Neural crest cell (in vitro differentiated cells): ENCODE results near the gene C12orf42. TPM values are rescaled to one million over a fixed set of nuclear protein-coding genes. Genes with fewer than 3 reads are reported as not detected.
"Not testable (repeated sequence)": the region's sequence is repeated elsewhere in the genome, so short reads cannot be mapped to it uniquely, and the experiment has no call there.

ENCODE experiments used
- DNase-seq: peaks from one replicate; pipeline ENCODE4 v3.0.0; 2021; ENCODE audit warnings: low read depth, mixed read lengths, low spot score
- H3K27ac Mint-ChIP-seq: one replicate; pipeline ENCODE4 v1.8.0; 2021; ENCODE audit warnings: mild to moderate bottlenecking, mixed read lengths; ENCODE audit not compliant: unreplicated experiment
- H3K27me3 Mint-ChIP-seq: 2 replicates; pipeline ENCODE4 v1.8.0; 2021; ENCODE audit warnings: low read depth, mild to moderate bottlenecking, mixed read lengths
- H3K36me3 Mint-ChIP-seq: 2 replicates; pipeline ENCODE4 v1.8.0; 2021; ENCODE audit warnings: low read depth, mild to moderate bottlenecking, mixed read lengths
- H3K4me1 Mint-ChIP-seq: 2 replicates; pipeline ENCODE4 v1.8.0; 2021; ENCODE audit warnings: mixed read lengths
- H3K4me3 Mint-ChIP-seq: one replicate; pipeline ENCODE4 v1.8.0; 2021; ENCODE audit warnings: mild to moderate bottlenecking, mixed read lengths
- H3K9me3 Mint-ChIP-seq: 2 replicates; pipeline ENCODE4 v1.8.0; 2021; ENCODE audit warnings: mixed read lengths
- total RNA-seq: library from RNA; stranded (reverse); gene quantifications from 2 replicates; pipeline ENCODE4 v1.2.1, GENCODE V29; 2021
- TF ChIP-seq, protein P1 (sequence below): fragments of 200-600 bp; sonication (generic); conservative IDR thresholded peaks from 2 replicates; pipeline ENCODE4 v1.5.0; 2021; ENCODE audit warnings: antibody characterized with exemption, mild to moderate bottlenecking

Gene C12orf42
- total RNA-seq, 1 donor from 2014 or later: not detected

- no peak for DNase-seq
- Mint-ChIP-seq H3K4me1 (peaks cover 3% of the 10 kb centered on the region), H3K27ac (no peak overlapping the region), H3K27me3 (peaks cover 3% of the 10 kb centered on the region), H3K36me3 (no peaks in the 10 kb centered on the region), H3K9me3 (no peaks in the 10 kb centered on the region), H3K4me3 (no peak overlapping the region)
- TF ChIP-seq, protein P1, sequence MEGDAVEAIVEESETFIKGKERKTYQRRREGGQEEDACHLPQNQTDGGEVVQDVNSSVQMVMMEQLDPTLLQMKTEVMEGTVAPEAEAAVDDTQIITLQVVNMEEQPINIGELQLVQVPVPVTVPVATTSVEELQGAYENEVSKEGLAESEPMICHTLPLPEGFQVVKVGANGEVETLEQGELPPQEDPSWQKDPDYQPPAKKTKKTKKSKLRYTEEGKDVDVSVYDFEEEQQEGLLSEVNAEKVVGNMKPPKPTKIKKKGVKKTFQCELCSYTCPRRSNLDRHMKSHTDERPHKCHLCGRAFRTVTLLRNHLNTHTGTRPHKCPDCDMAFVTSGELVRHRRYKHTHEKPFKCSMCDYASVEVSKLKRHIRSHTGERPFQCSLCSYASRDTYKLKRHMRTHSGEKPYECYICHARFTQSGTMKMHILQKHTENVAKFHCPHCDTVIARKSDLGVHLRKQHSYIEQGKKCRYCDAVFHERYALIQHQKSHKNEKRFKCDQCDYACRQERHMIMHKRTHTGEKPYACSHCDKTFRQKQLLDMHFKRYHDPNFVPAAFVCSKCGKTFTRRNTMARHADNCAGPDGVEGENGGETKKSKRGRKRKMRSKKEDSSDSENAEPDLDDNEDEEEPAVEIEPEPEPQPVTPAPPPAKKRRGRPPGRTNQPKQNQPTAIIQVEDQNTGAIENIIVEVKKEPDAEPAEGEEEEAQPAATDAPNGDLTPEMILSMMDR: no peak
These were observed 54.2 kb downstream of the C12orf42 start for GRCh38 chr12:103441437-103442181.

DNA sequence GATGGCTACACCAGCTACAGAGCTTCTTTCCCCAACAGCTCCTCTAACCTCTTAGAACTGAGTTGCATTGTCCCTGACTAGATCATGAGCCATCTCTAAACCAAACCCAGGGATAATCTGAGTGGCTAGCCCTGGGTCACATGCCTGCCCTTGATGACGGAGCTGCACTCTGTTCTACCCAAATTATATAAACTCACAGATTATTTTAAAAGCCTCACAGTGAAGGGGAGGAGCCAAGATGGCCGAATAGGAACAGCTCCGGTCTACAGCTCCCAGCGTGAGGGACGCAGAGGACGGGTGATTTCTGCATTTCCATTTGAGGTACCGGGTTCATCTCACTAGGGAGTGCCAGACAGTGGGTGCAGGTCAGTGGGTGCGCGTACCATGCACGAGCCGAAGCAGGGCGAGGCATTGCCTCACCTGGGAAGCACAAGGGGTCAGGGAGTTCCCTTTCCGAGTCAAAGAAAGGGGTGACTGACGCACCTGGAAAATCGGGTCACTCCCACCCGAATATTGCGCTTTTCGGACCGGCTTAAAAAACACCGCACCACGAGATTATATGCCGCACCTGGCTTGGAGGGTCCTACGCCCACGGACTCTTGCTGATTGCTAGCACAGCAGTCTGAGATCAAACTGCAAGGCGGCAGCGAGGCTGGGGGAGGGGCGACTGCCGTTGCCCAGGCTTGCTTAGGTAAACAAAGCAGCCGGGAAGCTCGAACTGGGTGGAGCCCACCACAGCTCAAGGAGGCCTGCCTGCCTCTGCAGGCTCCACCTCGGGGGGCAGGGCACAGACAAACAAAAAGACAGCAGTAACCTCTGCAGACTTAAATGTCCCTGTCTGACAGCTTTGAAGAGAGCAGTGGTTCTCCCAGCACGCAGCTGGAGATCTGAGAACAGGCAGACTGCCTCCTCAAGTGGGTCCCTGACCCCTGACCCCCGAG is 61.3 kb downstream of the C12orf42 start:
- peak overlapping the region; percentile 96 for H3K27ac Mint-ChIP-seq
- not testable (repeated sequence) for H3K9me3 Mint-ChIP-seq, DNase-seq
- peaks cover 17% of the 10 kb centered on the region for H3K27me3 Mint-ChIP-seq
- H3K36me3 Mint-ChIP-seq: peaks cover 15% of the 10 kb centered on the region
- H3K4me3 Mint-ChIP-seq: peak overlapping the region; percentile 86
- H3K4me1 Mint-ChIP-seq: peaks cover 14% of the 10 kb centered on the region

- peaks cover 21% of the 10 kb centered on the region for H3K9me3 Mint-ChIP-seq
- H3K36me3 Mint-ChIP-seq: peaks cover 28% of the 10 kb centered on the region
- peaks cover 14% of the 10 kb centered on the region for H3K4me1 Mint-ChIP-seq
- no peak overlapping the region for H3K4me3 Mint-ChIP-seq
- no peak overlapping the region for H3K27ac Mint-ChIP-seq
- DNase-seq: no peak
- TF ChIP-seq, protein P1: no peak
- peaks cover 28% of the 10 kb centered on the region for H3K27me3 Mint-ChIP-seq
These were observed 63.8 kb downstream of the C12orf42 start for GRCh38 chr12:103431950-103432349.

DNA sequence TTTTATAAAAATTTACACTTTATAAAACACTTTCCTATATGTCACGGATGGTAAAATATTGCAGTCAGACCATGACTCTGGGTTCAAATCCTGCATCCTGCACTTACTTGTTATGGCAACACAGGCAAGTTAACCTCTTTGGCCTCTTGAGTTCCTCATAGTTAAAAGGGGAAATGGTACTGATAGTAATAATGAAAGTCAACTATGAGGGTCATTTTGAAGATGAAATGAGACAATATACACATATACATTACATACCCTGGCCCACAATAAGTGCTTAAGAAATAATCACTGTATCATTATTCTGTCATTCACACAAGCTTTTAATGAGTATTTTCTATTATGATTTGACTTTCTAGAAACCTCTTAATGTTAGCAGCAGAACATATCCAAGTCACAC is 64.4 kb downstream of the C12orf42 start:
- Mint-ChIP-seq H3K4me1 (peaks cover 14% of the 10 kb centered on the region), H3K9me3 (peaks cover 22% of the 10 kb centered on the region), H3K27ac (no peak overlapping the region), H3K27me3 (peaks cover 33% of the 10 kb centered on the region), H3K4me3 (no peak overlapping the region), H3K36me3 (peaks cover 29% of the 10 kb centered on the region)
- no peak for DNase-seq
- TF ChIP-seq, protein P1: no peak

DNA sequence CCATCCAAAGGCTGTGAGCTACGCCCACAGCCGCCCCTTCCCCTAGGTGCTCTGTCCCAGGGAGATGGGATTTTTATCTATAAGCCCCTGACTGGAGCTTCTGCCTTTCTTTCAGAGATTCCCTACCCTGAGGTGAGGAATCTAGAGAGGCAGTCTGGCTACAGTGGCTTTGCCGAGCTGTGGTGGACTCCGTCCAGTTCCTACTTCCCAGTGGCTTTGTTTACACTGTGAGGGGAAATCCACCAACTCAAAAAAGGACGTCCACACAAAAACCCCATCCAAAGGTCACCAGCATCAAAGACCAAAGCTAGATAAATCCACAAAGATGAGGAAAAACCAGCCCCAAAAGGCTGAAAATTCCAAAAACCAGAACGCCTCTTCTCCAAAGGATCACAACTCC is 70.1 kb downstream of the C12orf42 start:
- Mint-ChIP-seq H3K4me1 (peaks cover 34% of the 10 kb centered on the region), H3K36me3 (peaks cover 24% of the 10 kb centered on the region), H3K9me3 (peaks cover 22% of the 10 kb centered on the region), H3K27me3 (peaks cover 43% of the 10 kb centered on the region)
- not testable (repeated sequence) for DNase-seq, H3K4me3 Mint-ChIP-seq, H3K27ac Mint-ChIP-seq

- peaks cover 19% of the 10 kb centered on the region for H3K9me3 Mint-ChIP-seq
- H3K4me1 Mint-ChIP-seq: peaks cover 38% of the 10 kb centered on the region
- H3K27ac Mint-ChIP-seq, H3K4me3 Mint-ChIP-seq, DNase-seq: not testable (repeated sequence)
- H3K27me3 Mint-ChIP-seq: peaks cover 43% of the 10 kb centered on the region
- H3K36me3 Mint-ChIP-seq: peaks cover 21% of the 10 kb centered on the region
These were observed 70.8 kb downstream of the C12orf42 start for GRCh38 chr12:103424849-103425586.
